Measurements from ENCODE around the gene EFCAB14.

GRCh38 chr1:46682064-46682463 is 36.9 kb downstream of the EFCAB14 start:
- TF ChIP-seq, protein P1, sequence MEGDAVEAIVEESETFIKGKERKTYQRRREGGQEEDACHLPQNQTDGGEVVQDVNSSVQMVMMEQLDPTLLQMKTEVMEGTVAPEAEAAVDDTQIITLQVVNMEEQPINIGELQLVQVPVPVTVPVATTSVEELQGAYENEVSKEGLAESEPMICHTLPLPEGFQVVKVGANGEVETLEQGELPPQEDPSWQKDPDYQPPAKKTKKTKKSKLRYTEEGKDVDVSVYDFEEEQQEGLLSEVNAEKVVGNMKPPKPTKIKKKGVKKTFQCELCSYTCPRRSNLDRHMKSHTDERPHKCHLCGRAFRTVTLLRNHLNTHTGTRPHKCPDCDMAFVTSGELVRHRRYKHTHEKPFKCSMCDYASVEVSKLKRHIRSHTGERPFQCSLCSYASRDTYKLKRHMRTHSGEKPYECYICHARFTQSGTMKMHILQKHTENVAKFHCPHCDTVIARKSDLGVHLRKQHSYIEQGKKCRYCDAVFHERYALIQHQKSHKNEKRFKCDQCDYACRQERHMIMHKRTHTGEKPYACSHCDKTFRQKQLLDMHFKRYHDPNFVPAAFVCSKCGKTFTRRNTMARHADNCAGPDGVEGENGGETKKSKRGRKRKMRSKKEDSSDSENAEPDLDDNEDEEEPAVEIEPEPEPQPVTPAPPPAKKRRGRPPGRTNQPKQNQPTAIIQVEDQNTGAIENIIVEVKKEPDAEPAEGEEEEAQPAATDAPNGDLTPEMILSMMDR (IDR thresholded peaks at IDR 0.05; ENCODE audit: poor library complexity), result no peak
- TF ChIP-seq EZH2phosphoT487 (IDR thresholded peaks at IDR 0.05; ENCODE audit: low read depth, severe bottlenecking, unreplicated experiment), result no peak
